ENCODE data around the gene CASS4.

GRCh38 chr20:56439771-56440291 is 27.8 kb downstream of the CASS4 start:
- TF ChIP-seq CTCF (IDR thresholded peaks at IDR 0.05), result no peak
- TF ChIP-seq POLR2A (IDR thresholded peaks at IDR 0.05), result no peak
